ENCODE data around the gene MAST4.
"Not testable (repeated sequence)": the region's sequence is repeated elsewhere in the genome, so short reads cannot be mapped to it uniquely, and the experiment has no call there.

The MAST4 gene

GRCh38 chr5:67098656-67099055 is 502.5 kb downstream of the MAST4 start:
- no peak for TF ChIP-seq ZNF274 (IDR thresholded peaks at IDR 0.05; ENCODE audit: low read depth, low read length)
- no peak overlapping the region for H3K4me3 ChIP-seq (ENCODE audit: low read length)

- no peak for TF ChIP-seq ZNF274 (IDR thresholded peaks at IDR 0.05; ENCODE audit: low read depth, low read length)
- no peak overlapping the region for H3K4me3 ChIP-seq (ENCODE audit: low read length)
Observed at GRCh38 chr5:67100301-67100700, 504.1 kb downstream of the MAST4 start.

- no peak for TF ChIP-seq ZNF274 (IDR thresholded peaks at IDR 0.05; ENCODE audit: low read depth, low read length)
- H3K4me3 ChIP-seq (ENCODE audit: low read length) = no peak overlapping the region
Observed at GRCh38 chr5:67102708-67103107, 506.5 kb downstream of the MAST4 start.

- no peak for TF ChIP-seq ZNF274 (IDR thresholded peaks at IDR 0.05; ENCODE audit: low read depth, low read length)
- H3K4me3 ChIP-seq (ENCODE audit: low read length) = no peak overlapping the region
Observed at GRCh38 chr5:67104859-67105258, 508.7 kb downstream of the MAST4 start.

GRCh38 chr5:67105270-67105669 is 509.1 kb downstream of the MAST4 start:
- TF ChIP-seq ZNF274 (IDR thresholded peaks at IDR 0.05; ENCODE audit: low read depth, low read length) = no peak
- H3K4me3 ChIP-seq (ENCODE audit: low read length) = no peak overlapping the region

- TF ChIP-seq ZNF274 (IDR thresholded peaks at IDR 0.05; ENCODE audit: low read depth, low read length) = no peak
- no peak overlapping the region for H3K4me3 ChIP-seq (ENCODE audit: low read length)
Observed at GRCh38 chr5:67106626-67107342, 510.6 kb downstream of the MAST4 start.

- TF ChIP-seq ZNF274 (IDR thresholded peaks at IDR 0.05; ENCODE audit: low read depth, low read length) = no peak
- no peak overlapping the region for H3K4me3 ChIP-seq (ENCODE audit: low read length)
Observed at GRCh38 chr5:67111779-67112178, 515.6 kb downstream of the MAST4 start.

- no peak overlapping the region for H3K4me3 ChIP-seq (ENCODE audit: low read length)
- no peak for TF ChIP-seq ZNF274 (IDR thresholded peaks at IDR 0.05; ENCODE audit: low read depth, low read length)
Observed at GRCh38 chr5:67115246-67115645, 519.1 kb downstream of the MAST4 start.

- TF ChIP-seq ZNF274 (IDR thresholded peaks at IDR 0.05; ENCODE audit: low read depth, low read length) = no peak
- no peak overlapping the region for H3K4me3 ChIP-seq (ENCODE audit: low read length)
Observed at GRCh38 chr5:67115817-67116216, 519.6 kb downstream of the MAST4 start.

- TF ChIP-seq ZNF274 (IDR thresholded peaks at IDR 0.05; ENCODE audit: low read depth, low read length) = no peak
- H3K4me3 ChIP-seq (ENCODE audit: low read length) = no peak overlapping the region
Observed at GRCh38 chr5:67118050-67118620, 521.9 kb downstream of the MAST4 start.

GRCh38 chr5:67119010-67119409 is 522.8 kb downstream of the MAST4 start:
- no peak overlapping the region for H3K4me3 ChIP-seq (ENCODE audit: low read length)
- TF ChIP-seq ZNF274 (IDR thresholded peaks at IDR 0.05; ENCODE audit: low read depth, low read length) = no peak

GRCh38 chr5:67120032-67120431 is 523.8 kb downstream of the MAST4 start:
- H3K4me3 ChIP-seq (ENCODE audit: low read length) = no peak overlapping the region
- TF ChIP-seq ZNF274 (IDR thresholded peaks at IDR 0.05; ENCODE audit: low read depth, low read length) = no peak

- TF ChIP-seq ZNF274 (IDR thresholded peaks at IDR 0.05; ENCODE audit: low read depth, low read length) = no peak
- no peak overlapping the region for H3K4me3 ChIP-seq (ENCODE audit: low read length)
Observed at GRCh38 chr5:67123819-67124218, 527.6 kb downstream of the MAST4 start.

- H3K4me3 ChIP-seq (ENCODE audit: low read length) = no peak overlapping the region
- no peak for TF ChIP-seq ZNF274 (IDR thresholded peaks at IDR 0.05; ENCODE audit: low read depth, low read length)
Observed at GRCh38 chr5:67124556-67124955, 528.4 kb downstream of the MAST4 start.

- H3K4me3 ChIP-seq (ENCODE audit: low read length) = not testable (repeated sequence)
Observed at GRCh38 chr5:67127347-67127895, 531.2 kb downstream of the MAST4 start.
